HepG2 (cell line): ENCODE results near the gene VDR. TPM values are rescaled to one million over a fixed set of nuclear protein-coding genes. Genes with fewer than 3 reads are reported as not detected.

ENCODE experiments used
- ATAC-seq: fragments of 200-7000 bp; cut with Tn5 transposase; 3 replicates; pipeline ENCODE4 v1.9.1; 2020; ENCODE audit warnings: mild to moderate bottlenecking, moderate library complexity
- BruUV-seq: library from RNA; stranded (reverse); fragments of 400-500 nt; replicated peaks from 2 replicates; lab custom pipeline; 2021; lab: Mats Ljungman, UMichigan
- CTCF ChIA-PET: fragments of 300-600 bp; formaldehyde crosslinking; extraction: SDS; loops from one replicate; lab custom pipeline; 2021; ENCODE audit warnings: low total read pairs, inconsistent platforms, low intra/inter-chr PET ratio; lab: Yijun Ruan, JAX
- POLR2A ChIA-PET: fragments of 350-600 bp; sonication (Branson Sonifier 250); formaldehyde crosslinking; loops from one replicate; lab custom pipeline; 2020; ENCODE audit warnings: antibody characterized with exemption, inconsistent platforms; lab: Yijun Ruan, JAX
- DNase-seq: peaks from one replicate; pipeline ENCODE4 v3.0.0-alpha.2; 2015; ENCODE audit warnings: low spot score
- FAIRE-seq: peaks from 3 replicates; lab custom pipeline; 2011; peaks lifted over from hg19 to GRCh38; lab: Jason Lieb, UNC
- H2AFZ ChIP-seq: one replicate; pipeline ENCODE4 v1.6.1; 2011; ENCODE audit warnings: low read length, inconsistent platforms
- H3K27ac ChIP-seq: fragments of 300-600 bp; 3 replicates; pipeline ENCODE4 v1.8.0; 2011; ENCODE audit warnings: mixed run types, mild to moderate bottlenecking, mixed read lengths, low read length, inconsistent platforms; ENCODE audit not compliant: insufficient read depth; ENCODE audit errors: extremely low read length
- H3K27me3 ChIP-seq, 2 experiments: fragments of 200-600 bp in 1 of 2; 2 replicates in 1 of 2; 3 replicates in 1 of 2; pipeline versions ENCODE4 v1.6.0 to v1.8.0; 2011; ENCODE audit warnings: low read length in 2 of 2, mild to moderate bottlenecking in 2 of 2, moderate library complexity in 2 of 2, inconsistent platforms in 1 of 2; ENCODE audit not compliant: insufficient read depth in 2 of 2, control insufficient read depth in 1 of 2
- H3K36me3 ChIP-seq, 2 experiments: fragments of 200-600 bp in 1 of 2; replicated peaks in 1 of 2; 2 replicates in 1 of 2; 3 replicates in 1 of 2; pipeline versions ENCODE4 v1.5.1 to v1.8.0; 2011; ENCODE audit warnings: low read length in 2 of 2, inconsistent platforms in 1 of 2; ENCODE audit not compliant: insufficient read depth in 2 of 2, control insufficient read depth in 1 of 2
- H3K4me1 ChIP-seq: 2 replicates; pipeline ENCODE4 v1.5.1; 2012; ENCODE audit warnings: low read length, inconsistent platforms; ENCODE audit not compliant: insufficient read depth
- H3K4me2 ChIP-seq: 2 replicates; pipeline ENCODE4 v1.6.0; 2011; ENCODE audit warnings: low read depth, low read length, inconsistent platforms
- H3K4me3 ChIP-seq, 3 experiments: fragments of 200-600 bp in 1 of 3; sonication (generic), shearing (Covaris generic) in 1 of 3; replicated peaks in 1 of 3; 2 replicates each; pipeline ENCODE4 v1.5.1; 2011 to 2016; ENCODE audit warnings: low read length in 3 of 3, inconsistent platforms in 2 of 3, low read depth in 2 of 3, mild to moderate bottlenecking in 2 of 3, control low read depth in 1 of 3, mixed read lengths in 1 of 3; ENCODE audit not compliant: insufficient read depth in 1 of 3
- H3K79me2 ChIP-seq: one replicate; pipeline ENCODE4 v1.6.1; 2011; ENCODE audit warnings: low read length, inconsistent platforms; ENCODE audit not compliant: insufficient read depth
- H3K9ac ChIP-seq: 2 replicates; pipeline ENCODE4 v1.6.0; 2011; ENCODE audit warnings: mild to moderate bottlenecking, low read depth, low read length, inconsistent platforms; ENCODE audit not compliant: insufficient read depth
- H3K9me3 ChIP-seq: 2 replicates; pipeline ENCODE4 v1.5.1; 2012; ENCODE audit warnings: mild to moderate bottlenecking, low read length
- H4K20me1 ChIP-seq: 2 replicates; pipeline ENCODE4 v1.6.0; 2011; ENCODE audit warnings: inconsistent platforms, mild to moderate bottlenecking, low read length, moderate library complexity; ENCODE audit not compliant: insufficient read depth
- CCDC6 ChIP-seq: sonication (generic); formaldehyde crosslinking; IDR thresholded peaks from 2 replicates; pipeline ENCODE4 v1.8.1; 2022; ENCODE audit warnings: mild to moderate bottlenecking, missing genetic modification reagents, moderate library complexity
- CSRNP2 ChIP-seq: sonication (generic); formaldehyde crosslinking; conservative IDR thresholded peaks from 2 replicates; pipeline ENCODE4 v1.8.0; 2022; ENCODE audit warnings: low read depth, missing genetic modification reagents
- MED8 ChIP-seq: sonication (generic); formaldehyde crosslinking; IDR thresholded peaks from 2 replicates; pipeline ENCODE4 v1.8.1; 2023; ENCODE audit warnings: mild to moderate bottlenecking, missing genetic modification reagents; ENCODE audit not compliant: insufficient replicate concordance
- PAX8 ChIP-seq: sonication (generic); formaldehyde crosslinking; IDR thresholded peaks from 2 replicates; pipeline ENCODE4 v1.8.0; 2022; ENCODE audit warnings: mild to moderate bottlenecking, missing genetic modification reagents, borderline replicate concordance
- SOX6 ChIP-seq, 2 experiments: fragments of 450-650 bp in 1 of 2; sonication (generic) in 1 of 2; formaldehyde crosslinking in 1 of 2; IDR thresholded peaks; 2 replicates each; pipeline versions ENCODE4 v1.4.0 to v1.6.1; 2017 to 2020; ENCODE audit warnings: antibody characterized with exemption in 1 of 2, mild to moderate bottlenecking in 1 of 2, missing genetic modification reagents in 1 of 2
- YY1 ChIP-seq: IDR thresholded peaks from 2 replicates; pipeline ENCODE4 v1.6.1; 2011; ENCODE audit warnings: low read length, low read depth, moderate library complexity, mild to moderate bottlenecking; ENCODE audit not compliant: insufficient read depth, insufficient replicate concordance
- ZNF83 ChIP-seq: sonication (generic); formaldehyde crosslinking; IDR thresholded peaks from 2 replicates; pipeline ENCODE4 v1.4.0; 2020; ENCODE audit warnings: missing genetic modification reagents, mild to moderate bottlenecking, borderline replicate concordance
- in situ Hi-C: cut with HindIII; loops from 2 replicates; pipeline ENCODE4 v1.10.0; 2017; ENCODE audit warnings: low pct_unique_long_range_greater_than_20kb; ENCODE audit not compliant: extremely low pct_ligation_motif_present
- intact Hi-C: fragments of 100-400 bp; cut with micrococcal nuclease; formaldehyde crosslinking; loops from one replicate; pipeline ENCODE4 v1.10.0; 2022; ENCODE audit not compliant: unreplicated experiment
- polyA plus RNA-seq, 8 experiments: library from polyadenylated mRNA; depleted of rRNA in 3 of 8; stranded (reverse) in 7 of 8; unstranded in 1 of 8; fragments of >200 nt; fragmentation: Illumina TruSeq in 4 of 8; extraction: Trizol in 4 of 8; gene quantifications; 2 replicates each; pipeline versions ENCODE4 v1.2.1 to v1.2.3, GENCODE V29; 2011 to 2016; ENCODE audit warnings: low read depth in 4 of 8, missing spikeins in 1 of 8, mixed read lengths in 1 of 8; ENCODE audit not compliant: insufficient read depth in 1 of 8
- total RNA-seq, 5 experiments: library from RNA; depleted of rRNA; stranded (reverse); fragments of >200 nt; fragmentation: Illumina TruSeq; extraction: Trizol; gene quantifications; 2 replicates each; pipeline ENCODE4 v1.2.3, GENCODE V29; 2016; ENCODE audit warnings: low read depth in 1 of 5

The VDR gene
- total and polyA plus RNA-seq, 2 of the 13 experiments (the other 11 are each of a cell fraction or from before 2014, with no cell fraction given) = 0.08 to 0.33 TPM

- FAIRE-seq = no peak
- ChIA-PET POLR2A (no interaction called here), CTCF (no interaction called here)
- Histone ChIP-seq H3K9me3 (no peaks in the 10 kb centered on the region), H3K4me3 (no peak overlapping the region), H3K4me2 (no peak overlapping the region), H3K4me1 (peaks cover 34% of the 10 kb centered on the region), H2AFZ (no peak overlapping the region), H3K27me3 (peaks cover 0 to 31% of the 10 kb centered on the region in 2 experiments; a peak in 3 of 5 replicates), H3K36me3 (no peaks in the 10 kb centered on the region), H4K20me1 (no peaks in the 10 kb centered on the region), H3K79me2 (no peaks in the 10 kb centered on the region), H3K9ac (no peak overlapping the region), H3K27ac (no peak overlapping the region)
- in situ Hi-C loops (loop anchor here (5.0 to 10.0 kb wide), 2 partner anchors 50 to 263 kb away; no protein-coding TSS in a partner anchor), intact Hi-C loops (loop anchor here (5.0 to 10.0 kb wide), 2 partner anchors 60 to 133 kb away; partner anchors contain the start of gene TMEM106C)
- TF ChIP-seq ZNF83 (CRISPR knock-in tag) (no peak), CSRNP2 (CRISPR knock-in tag) (no peak), YY1 (no peak), CCDC6 (CRISPR knock-in tag) (no peak), MED8 (CRISPR knock-in tag) (no peak), SOX6 (IDR thresholded peaks at IDR 0.05) (no peak), SOX6 (CRISPR knock-in tag; IDR thresholded peaks at IDR 0.05) (no peak), PAX8 (no peak)
- ATAC-seq = no peak
- no TSS peak for BruUV-seq
- DNase-seq = no peak
These were observed 2.6 kb downstream of the VDR start for GRCh38 chr12:47902131-47902639.
